ENCODE measurements around the gene SIVA1.

GRCh38 chr14:104768437-104769323, 15.7 kb downstream of the SIVA1 start:
- TF ChIP-seq GATA2 (IDR thresholded peaks at IDR 0.05; ENCODE audit: low read depth, low read length) (no peak), GATA3 (IDR thresholded peaks at IDR 0.05; ENCODE audit: low read depth, low read length) (no peak)

Measured in SH-SY5Y (cell line).